Activated CD4-positive, alpha-beta T cell treated with anti-CD3 and anti-CD28 coated beads, Interleukin-2, amount 50 U/mL, for 1 hour (primary cell): ENCODE results near the gene PHLPP2.
"Not testable (repeated sequence)": the region's sequence is repeated elsewhere in the genome, so short reads cannot be mapped to it uniquely, and the experiment has no call there.

ENCODE experiments used
- DNase-seq: peaks from one replicate; pipeline ENCODE4 v3.0.0-alpha.2; 2020

Gene PHLPP2

DNA sequence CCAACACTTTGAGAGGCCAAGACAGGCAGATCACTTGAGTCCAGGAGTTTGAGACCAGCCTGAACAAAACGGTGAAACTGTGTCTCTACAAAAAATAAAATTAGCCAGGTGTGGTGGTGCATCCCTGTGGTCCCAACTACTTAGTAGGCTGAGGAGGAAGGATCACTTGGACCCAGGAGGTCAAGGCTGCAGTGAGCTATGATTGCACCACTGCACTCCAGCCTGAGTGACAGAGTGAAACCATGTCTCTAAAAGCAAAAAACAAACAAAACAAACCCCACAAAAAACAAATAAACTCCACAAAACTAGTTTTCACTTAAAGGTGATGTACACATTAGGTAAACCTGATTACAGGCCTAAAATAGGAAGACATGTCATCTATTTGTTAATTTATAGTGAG, 58.2 kb downstream of the PHLPP2 start:
- no peak for DNase-seq

DNA sequence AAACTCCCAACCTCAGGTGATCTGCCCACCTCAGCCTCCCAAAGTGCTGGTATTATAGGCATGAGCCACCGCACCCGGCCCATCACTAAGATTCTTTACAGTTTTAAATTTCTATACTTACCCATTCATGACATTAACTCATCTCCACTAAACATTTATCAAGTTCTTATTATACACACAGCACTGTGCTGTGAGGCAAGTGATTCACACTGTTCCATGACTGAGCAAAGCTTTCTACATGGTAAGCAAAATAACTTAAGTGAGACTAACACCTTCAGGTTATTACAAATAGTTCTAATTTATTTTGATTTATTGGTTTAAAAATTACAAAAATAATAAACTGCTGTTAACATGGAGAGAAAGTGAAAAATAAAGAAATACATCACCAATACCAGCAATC, 65.0 kb downstream of the PHLPP2 start:
- DNase-seq = no peak

- DNase-seq = no peak
Observed at GRCh38 chr16:71658771-71659170, 65.7 kb downstream of the PHLPP2 start.

GRCh38 chr16:71649704-71650103, 74.8 kb downstream of the PHLPP2 start:
- DNase-seq = no peak

DNA sequence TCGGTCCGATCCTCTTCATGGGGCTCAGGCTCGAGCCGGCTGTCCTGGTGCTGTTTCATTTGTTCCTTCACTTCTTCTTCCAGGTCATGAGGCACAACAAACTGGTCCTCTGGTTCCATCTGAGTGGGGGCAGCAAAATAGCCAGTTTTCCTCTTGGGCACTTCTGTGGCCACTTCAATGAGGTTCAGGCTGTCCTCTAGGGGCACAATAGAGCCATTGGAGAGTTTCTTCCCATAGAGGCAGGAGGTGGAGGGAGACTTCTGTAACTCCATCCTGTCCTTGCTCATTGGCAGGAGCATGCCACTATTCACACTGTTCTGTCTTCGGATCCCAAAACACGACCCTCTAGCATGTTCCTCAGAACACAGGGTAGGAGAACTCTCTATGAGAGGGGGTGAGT, 75.6 kb downstream of the PHLPP2 start:
- no peak for DNase-seq

- DNase-seq = no peak
Observed at GRCh38 chr16:71648162-71648561, 76.3 kb downstream of the PHLPP2 start.

DNA sequence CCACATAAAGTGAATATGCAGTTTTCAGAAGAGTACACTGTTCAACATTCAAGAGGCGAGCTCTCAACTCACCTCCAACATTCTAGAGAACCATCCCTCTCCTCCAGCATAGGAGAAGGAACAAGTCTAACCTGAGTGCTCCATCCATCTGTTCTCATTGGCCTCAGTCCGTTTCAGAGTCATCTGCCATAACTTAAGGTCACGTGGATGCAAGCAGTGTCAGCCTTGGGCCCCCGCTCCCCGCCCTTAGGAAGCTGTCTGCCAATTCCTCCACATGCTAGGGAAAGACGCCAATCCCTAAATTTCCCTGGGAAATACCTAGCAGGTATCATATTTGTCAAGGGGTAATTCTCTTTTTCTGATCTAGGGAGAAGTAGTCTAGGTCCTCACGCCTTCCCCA, 77.1 kb downstream of the PHLPP2 start:
- DNase-seq = no peak

- DNase-seq = no peak
Observed at GRCh38 chr16:71645450-71645849, 79.1 kb downstream of the PHLPP2 start.

DNA sequence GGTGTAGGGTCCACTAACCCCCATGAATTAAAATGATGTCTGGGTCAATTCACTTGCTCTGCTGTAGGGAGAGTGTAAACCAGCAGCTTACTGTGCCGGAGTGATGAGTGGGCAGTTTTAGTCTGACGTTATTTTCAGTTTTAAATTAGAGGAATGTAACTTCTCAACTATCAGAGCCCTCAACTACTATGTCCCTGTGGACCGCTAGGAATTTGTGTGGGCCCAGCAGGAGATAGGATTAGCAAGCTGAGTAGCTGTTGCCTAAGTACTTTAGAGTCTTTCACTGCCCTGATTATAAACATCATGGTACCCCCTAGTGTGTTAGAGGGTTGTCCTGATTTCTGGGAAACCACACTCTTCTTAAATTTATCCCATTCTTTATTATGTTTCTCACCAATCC, 87.1 kb downstream of the PHLPP2 start:
- DNase-seq = no peak

DNA sequence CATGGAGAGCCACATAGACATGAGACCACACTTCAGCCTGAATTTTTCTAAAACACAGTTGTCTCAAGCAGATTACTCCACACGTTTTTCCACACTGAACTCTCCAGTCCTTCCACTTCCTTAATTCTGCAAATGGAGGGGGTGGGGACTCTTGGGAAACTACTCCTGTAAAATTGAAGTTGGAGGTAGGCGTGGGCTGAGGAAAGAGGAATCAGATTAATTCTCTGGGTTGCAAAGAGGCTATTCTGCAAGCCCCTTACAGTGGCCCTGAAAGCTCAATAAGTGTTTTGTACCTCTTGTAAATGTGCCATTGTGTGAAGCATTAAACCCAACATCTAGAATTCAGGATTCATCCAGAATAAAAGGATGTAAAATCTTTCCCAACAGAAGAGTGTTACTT, 88.9 kb downstream of the PHLPP2 start:
- DNase-seq = no peak

DNA sequence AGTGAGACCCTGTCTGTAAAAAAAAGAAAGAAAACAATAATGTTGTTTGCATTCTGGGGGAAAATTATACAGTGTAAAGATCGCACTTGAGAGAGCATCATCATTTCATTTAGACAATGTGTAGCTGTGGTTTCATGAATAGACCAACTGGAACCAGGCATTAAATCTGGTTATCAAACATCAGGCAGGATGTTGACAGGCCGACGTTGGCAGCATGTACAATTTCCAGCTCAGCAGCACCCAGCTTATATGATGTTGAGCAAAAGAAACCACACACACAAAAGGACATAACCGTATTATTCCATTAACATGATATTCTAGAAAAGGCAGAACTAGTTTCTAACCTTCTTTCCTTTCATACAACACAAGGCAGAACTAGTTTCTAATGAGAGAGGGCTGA, 92.7 kb downstream of the PHLPP2 start:
- no peak for DNase-seq

- no peak for DNase-seq
Observed at GRCh38 chr16:71630808-71631207, 93.7 kb downstream of the PHLPP2 start.

- no peak for DNase-seq
Observed at GRCh38 chr16:71629278-71630016, 95.1 kb downstream of the PHLPP2 start.

DNA sequence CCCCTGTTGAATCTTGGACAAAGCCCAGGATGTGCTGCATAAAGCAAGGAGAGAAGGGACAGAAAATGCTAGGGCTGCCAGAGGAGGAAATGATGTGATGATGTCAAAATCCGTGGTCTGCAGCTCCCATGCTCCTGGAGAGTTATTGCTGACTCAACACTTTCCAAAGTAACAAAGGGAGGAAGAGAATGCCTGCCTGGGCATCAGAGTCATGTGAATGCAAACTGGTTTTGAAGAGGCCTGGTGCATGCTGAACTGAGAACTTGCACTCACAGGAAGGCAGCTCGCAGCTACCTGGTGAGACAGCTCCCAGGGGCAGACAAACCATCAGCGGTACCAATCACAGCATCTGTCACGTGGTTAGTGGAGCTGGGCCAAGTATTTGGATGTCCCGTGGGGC, 95.7 kb downstream of the PHLPP2 start:
- no peak for DNase-seq

DNA sequence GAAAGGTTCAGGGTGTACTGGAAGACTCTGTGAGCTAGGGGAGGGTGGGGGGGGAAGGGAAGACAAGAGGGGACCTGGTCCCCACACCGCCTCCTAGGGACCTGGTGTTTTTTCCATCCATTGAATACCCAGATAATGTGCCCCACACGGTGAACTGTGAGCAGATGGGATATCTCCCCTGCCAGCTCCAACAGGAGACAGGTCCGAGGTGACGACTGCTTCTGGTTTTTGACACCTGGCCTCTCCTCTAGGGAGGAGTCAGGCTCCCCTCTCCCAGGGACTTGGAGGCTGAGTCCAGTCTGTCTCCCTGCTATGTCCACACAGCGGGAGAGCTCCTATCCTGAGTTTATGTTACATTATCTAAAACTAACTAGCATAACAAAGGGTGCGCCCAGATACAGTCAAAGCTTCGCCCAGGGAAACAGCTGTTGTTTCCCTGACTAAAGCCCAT, 96.7 kb downstream of the PHLPP2 start:
- no peak for DNase-seq

GRCh38 chr16:71626858-71627213, 97.7 kb downstream of the PHLPP2 start:
- no peak for DNase-seq

DNA sequence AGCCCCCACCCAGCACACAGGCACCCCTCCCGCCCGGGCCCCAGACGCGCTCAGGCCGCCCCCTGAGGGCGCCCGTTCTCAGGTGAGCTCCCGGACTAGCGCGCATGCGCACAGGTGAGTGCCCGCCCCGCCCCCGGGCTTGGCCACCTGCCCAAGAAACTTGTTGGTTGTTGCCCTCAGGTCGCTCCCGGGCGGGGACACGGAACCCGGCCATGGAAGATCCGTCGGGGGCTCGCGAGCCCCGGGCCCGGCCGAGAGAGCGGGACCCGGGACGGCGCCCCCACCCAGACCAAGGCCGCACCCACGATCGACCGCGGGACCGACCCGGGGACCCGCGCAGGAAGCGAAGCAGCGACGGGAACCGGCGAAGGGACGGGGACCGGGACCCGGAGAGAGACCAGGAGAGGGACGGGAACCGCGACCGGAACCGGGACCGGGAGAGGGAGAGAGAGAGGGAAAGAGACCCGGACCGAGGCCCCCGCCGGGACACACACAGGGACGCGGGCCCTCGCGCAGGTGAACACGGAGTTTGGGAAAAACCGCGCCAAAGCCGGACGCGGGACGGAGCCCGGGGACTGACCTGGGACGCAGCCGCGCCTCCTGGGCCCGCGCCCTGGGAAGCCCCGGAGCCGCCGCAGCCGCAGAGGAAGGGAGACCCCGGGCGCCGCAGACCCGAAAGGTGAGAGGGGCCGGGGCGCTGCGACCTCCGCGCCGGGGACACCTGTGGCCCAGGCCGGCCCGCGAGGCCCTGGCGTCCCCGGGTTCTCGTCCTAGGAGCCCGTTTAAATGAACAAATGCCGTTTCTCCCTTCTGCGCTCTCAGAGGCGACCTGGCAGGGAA, 98.3 kb downstream of the PHLPP2 start, which contains the start of gene MARVELD3:
MARVELD3 (plus strand) TSS at position 167 of the 840 bp plus-strand sequence; CDS start at position 213, 46 bp downstream.
- DNase-seq = peak; percentile 38

DNA sequence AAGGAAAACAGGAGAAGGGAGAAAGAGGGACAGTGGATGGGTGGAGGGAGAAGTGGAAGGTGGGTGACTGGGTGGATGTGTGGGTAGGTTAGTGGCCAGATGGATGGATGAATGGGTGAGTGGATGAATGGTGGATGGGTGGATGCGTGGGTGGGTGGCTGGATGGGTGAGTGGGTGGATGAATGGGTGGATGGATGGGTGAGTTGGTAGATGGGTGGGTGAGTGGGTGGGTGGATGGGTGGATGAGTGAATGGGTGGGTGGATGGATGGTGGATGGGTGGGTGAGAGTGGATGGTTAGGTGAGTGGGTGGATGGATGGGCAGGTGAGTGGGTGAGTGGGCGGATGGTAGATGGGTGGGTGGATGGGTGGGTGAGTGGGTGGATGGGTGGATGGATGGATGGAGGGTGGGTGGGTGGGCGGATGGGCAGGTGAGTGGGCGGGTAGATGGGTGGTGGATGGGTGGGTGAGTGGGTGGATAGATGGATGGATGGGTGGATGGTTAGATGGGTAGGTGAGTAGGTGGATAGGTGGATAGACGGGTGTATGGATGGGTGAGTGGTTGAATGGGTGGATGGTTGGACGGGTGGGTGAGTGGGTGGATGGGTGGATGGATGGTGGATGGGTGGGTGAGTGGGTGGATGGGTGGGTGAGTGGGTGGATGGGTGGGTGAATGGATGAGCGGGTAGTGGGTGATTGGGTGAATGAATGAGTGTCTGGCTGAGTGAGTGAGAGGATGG, 99.2 kb downstream of the PHLPP2 start:
- DNase-seq = no peak

DNA sequence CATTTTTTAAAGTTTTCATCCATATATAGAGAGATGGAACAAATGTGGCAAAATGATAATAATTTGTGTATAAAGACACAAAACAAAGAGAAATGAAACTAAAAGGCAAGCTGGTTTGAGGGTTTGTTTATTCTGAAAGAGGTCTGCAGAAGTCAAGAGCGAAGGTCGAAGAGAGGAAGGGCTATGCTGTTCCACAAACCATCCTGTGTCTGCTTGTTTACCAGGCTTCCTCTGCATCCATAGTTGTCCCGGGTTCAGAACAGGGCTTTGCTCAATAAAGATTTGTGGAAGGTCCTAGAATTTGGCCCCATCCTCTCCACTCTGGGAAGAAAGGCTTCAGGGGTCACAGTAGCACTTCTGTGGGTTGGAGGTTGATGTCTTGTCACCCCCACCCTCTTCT, 100.9 kb downstream of the PHLPP2 start:
- DNase-seq = no peak

- DNase-seq = no peak
Observed at GRCh38 chr16:71622088-71622487, 102.4 kb downstream of the PHLPP2 start.

DNA sequence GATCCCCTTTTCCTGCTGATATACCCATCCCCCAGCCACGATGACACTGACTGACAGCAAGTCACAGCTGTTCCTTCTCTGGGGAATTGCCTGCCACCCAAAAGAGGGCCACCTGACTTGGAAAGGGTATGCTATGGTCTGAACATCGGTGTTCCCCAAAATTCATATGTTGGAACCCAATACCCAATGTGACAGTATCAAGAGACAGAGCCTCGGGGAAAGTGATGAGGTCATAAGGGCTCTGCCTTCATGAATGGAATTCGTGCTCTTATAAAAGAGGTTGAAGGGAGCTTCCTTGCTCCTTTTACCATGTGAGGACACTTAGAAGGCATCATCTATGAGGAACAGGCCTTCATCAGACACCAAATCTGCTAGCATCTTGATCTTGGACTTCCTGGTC, 106.1 kb downstream of the PHLPP2 start:
- DNase-seq = no peak

- not testable (repeated sequence) for DNase-seq
Observed at GRCh38 chr16:71614956-71615355, 109.5 kb downstream of the PHLPP2 start.
